ENCODE results near the gene SSTR1.

SSTR1 gene

DNA sequence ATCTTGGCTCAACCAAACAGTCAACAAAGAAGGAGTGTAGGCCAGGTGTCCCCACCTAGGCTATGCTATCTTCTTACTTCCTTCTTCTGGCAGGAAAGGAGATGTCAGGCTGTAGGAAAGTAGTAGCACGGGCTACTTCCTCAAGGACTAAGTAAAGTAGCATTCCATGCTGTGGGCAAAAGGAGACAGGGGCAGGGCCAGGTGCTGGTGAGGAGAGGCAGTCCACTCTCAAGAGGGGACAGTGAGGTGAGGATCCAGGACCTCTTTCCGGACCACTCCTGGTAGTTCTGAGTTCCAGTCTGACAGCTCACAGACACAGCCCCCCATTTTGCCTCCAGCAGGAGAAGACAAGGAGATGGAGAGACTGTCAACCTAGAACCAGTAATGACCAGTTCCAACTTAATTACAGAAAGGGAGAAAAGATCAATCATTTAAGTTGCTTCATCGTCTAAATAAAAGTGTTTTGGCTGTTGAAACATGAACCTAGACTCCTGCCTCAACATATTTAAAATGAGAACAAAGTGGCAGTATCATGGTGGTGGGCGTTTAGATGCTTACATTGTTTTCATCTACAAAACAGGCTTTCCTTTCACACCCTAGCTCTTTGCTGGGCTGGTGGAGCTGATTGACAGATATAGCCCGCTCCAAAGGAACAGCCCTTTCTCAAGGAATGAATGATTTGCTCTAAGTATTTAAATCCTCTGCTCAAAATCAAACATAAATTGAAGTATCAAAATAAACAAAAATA is 5.1 kb upstream of the SSTR1 start:
- DNase-seq (ENCODE audit: low spot score): no peak

DNA sequence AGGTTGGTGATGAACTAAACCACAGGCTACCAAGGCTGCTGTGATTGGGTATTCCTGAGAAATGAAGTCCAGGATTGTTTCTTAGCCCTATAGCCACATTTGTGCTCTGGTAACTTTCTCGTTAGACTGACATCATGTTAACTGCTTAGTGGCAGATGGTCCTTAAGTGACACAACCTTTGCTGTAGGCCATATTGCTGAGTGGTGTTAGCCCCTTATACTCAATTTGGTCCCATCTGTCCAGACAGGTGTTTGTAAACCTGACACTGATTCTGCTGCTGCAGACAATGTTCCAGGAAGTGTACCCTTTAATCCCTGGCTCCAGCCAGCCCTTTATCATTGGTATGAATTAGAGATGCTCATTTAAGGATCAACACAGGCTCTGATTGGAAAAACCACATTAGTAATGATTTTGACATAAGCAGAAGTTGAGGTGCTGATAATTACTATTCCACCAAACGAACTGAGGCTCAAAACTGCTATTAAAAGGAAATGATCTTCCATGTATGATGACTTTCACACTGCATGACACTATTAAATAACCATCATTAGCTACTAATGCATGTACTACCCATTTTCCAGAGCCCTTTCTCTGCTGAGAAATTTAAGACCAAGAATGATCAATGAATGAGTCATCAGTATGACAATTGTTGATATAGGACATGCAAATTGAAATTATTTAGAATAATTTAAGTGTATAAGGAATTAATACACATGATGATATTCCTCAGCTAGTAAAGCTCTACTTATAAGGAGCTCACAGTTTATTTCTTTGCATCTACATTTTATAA is 3.6 kb upstream of the SSTR1 start:
- no peak for DNase-seq (ENCODE audit: low spot score)

DNA sequence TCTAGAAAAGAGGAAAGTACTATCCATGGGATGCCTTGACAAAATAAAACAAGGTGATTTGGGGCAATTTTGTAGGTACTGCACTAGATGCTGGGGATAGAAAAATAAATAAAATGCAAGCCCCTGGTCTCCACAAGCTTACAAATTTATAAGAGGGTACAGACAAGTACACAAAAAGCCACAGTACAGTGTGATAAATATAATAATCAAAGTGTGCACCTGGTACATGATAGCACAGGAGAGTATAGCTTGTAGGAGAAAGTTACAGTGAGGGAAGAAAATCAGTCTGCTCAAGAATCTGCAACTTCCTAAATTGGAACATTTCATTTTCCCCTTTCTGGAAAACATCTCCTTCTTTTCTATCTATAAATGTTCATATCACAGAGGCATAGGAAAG is 3.0 kb upstream of the SSTR1 start:
- no peak for DNase-seq (ENCODE audit: low spot score)

DNA sequence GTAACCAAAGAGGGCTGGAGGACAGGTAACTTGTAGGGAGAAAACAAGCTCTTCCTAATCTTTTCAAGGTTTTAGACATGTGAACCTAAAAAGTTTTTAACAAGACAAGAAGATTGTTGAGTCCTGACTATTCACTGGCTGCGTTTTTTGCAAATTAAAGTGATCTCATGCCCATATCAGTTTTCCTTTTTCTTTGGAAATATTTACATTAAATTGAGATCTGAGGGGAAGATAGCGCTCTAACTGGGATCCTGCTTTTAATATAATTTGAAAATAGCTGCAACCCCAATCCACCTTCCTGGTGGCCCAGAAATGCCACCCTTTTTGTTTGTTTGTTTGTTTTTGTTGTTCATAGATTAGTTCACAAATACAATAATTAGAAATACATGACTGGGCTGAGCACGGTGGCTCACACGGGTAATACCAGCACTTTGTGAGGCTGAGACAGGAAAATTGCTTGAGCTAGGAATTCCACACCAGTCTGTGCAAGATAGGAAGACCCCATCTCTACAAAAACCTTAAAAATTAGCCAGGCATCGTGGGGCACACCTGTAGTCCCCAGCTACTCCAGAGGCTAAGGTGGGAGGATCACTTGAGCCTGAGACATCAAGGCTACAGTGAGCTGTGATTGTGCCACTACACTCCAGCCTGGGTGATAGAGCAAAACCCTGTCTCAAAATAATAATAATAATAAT is 2.4 kb upstream of the SSTR1 start:
- DNase-seq (ENCODE audit: low spot score): no peak

DNA sequence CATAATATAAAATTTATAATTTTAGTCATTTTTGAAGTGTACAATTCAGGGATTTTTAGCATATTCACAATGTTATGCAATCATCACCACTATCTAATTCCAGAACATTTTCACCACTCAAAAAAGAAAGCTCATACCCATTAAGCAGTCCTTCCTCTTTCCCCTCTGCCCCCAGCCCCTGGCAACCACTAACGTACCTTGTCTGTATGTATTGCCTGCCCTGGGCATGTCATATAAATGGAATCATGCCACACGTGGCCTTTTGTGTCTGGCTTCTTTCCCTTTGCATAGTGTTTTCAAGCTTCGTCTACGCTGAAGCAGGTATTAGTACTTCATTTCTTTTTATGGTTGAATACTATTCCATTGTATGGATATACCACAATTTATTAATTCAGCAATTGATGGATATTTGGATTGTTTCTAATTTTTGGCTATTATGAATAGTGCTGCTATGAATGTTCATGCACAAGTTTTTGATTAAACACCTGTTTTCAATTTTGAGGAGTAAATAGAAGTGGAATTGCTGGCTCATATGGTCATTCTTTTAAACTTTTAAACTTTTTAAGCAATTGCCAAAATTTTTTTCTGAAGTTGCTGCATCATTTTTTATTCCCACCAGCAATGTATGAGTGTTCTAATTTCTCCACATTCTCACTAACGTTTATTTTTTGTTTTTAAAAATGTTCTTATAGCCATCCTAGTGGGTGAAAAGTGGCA is 1.6 kb upstream of the SSTR1 start:
- no peak for DNase-seq (ENCODE audit: low spot score)

DNA sequence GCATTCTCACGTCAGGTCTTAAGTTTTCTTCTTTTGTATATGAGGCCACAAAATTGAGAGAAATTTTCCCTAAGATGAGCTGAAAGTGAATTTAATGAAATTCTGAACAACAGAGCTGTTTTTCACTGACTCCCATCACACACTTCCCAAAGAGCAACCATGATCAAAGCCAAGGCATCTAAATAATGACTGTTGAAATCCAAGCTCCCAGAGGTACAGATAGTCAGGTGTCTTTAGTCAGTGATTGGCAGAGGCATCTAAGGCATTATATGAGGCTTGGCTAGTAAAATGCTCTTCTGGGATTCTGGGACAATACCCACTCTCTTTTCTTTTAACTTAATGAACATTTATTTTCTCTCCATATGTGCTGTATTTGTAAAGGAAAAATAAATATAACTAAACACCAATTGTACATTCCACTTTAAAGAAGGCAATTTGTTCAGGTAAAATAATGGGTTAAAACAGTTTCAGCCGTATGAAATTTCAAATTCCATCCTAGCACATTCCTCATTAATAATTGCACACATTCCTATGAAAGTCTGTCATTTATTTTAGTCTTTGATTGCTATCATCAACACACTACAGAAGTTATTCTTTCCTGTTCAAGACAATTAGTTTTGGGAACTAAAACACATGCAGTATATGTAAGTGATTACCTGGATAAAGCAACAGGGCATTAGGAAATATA is 871 bp upstream of the SSTR1 start:
- DNase-seq (ENCODE audit: low spot score): peak; percentile 20

DNA sequence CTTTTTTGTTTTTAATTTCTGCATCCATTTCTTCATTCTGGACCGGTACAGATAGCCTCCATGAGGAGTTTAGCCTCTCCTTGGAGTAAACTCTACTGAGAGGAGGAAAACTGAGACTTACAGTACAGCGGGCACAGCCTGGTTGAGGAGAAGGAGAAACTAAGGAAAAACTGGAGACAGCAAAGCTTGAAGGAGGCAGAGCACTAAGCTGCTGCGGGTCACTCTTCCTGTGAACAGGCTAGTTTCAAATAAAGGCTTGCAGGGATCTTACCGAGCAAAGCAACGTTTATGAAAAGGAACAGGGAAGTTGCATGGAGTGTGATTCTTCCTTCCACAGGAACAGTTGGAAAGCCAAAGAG is 348 bp upstream of the SSTR1 start:
- DNase-seq (ENCODE audit: low spot score): no peak

DNA sequence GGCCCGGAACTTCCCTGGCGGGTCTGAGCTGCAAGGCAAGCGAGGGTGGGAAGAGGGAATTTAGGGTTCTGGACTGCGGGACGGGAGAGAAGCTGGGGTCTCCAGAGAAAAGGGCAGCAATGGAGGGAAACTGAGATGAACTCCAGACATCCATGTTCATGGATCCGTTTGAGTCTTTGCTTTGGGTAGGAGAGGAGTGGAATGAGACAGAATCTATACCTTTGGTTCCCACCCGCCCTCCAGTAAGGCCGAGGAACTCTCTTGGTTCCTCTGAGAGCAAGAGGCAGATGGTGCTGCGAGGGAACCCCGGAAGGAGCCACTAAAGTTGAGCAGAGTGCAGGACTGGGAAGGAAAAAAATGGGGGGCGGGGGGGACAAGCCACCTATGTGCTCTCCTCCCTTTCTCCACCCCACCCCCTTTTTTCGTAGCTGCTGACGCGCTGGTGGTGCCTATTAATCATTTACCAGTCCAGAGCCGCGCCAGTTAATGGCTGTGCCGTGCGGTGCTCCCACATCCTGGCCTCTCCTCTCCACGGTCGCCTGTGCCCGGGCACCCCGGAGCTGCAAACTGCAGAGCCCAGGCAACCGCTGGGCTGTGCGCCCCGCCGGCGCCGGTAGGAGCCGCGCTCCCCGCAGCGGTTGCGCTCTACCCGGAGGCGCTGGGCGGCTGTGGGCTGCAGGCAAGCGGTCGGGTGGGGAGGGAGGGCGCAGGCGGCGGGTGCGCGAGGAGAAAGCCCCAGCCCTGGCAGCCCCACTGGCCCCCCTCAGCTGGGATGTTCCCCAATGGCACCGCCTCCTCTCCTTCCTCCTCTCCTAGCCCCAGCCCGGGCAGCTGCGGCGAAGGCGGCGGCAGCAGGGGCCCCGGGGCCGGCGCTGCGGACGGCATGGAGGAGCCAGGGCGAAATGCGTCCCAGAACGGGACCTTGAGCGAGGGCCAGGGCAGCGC is 1.2 kb downstream of the SSTR1 start:
- DNase-seq (ENCODE audit: low spot score): peak; percentile 83

DNA sequence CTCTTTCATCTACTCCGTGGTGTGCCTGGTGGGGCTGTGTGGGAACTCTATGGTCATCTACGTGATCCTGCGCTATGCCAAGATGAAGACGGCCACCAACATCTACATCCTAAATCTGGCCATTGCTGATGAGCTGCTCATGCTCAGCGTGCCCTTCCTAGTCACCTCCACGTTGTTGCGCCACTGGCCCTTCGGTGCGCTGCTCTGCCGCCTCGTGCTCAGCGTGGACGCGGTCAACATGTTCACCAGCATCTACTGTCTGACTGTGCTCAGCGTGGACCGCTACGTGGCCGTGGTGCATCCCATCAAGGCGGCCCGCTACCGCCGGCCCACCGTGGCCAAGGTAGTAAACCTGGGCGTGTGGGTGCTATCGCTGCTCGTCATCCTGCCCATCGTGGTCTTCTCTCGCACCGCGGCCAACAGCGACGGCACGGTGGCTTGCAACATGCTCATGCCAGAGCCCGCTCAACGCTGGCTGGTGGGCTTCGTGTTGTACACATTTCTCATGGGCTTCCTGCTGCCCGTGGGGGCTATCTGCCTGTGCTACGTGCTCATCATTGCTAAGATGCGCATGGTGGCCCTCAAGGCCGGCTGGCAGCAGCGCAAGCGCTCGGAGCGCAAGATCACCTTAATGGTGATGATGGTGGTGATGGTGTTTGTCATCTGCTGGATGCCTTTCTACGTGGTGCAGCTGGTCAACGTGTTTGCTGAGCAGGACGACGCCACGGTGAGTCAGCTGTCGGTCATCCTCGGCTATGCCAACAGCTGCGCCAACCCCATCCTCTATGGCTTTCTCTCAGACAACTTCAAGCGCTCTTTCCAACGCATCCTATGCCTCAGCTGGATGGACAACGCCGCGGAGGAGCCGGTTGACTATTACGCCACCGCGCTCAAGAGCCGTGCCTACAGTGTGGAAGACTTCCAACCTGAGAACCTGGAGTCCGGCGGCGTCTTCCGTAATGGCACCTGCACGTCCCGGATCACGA is 2.2 kb downstream of the SSTR1 start:
- DNase-seq (ENCODE audit: low spot score): peak; percentile 70

DNA sequence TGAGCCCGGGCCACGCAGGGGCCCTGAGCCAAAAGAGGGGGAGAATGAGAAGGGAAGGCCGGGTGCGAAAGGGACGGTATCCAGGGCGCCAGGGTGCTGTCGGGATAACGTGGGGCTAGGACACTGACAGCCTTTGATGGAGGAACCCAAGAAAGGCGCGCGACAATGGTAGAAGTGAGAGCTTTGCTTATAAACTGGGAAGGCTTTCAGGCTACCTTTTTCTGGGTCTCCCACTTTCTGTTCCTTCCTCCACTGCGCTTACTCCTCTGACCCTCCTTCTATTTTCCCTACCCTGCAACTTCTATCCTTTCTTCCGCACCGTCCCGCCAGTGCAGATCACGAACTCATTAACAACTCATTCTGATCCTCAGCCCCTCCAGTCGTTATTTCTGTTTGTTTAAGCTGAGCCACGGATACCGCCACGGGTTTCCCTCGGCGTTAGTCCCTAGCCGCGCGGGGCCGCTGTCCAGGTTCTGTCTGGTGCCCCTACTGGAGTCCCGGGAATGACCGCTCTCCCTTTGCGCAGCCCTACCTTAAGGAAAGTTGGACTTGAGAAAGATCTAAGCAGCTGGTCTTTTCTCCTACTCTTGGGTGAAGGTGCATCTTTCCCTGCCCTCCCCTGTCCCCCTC is 3.0 kb downstream of the SSTR1 start:
- DNase-seq (ENCODE audit: low spot score): peak; percentile 82

DNA sequence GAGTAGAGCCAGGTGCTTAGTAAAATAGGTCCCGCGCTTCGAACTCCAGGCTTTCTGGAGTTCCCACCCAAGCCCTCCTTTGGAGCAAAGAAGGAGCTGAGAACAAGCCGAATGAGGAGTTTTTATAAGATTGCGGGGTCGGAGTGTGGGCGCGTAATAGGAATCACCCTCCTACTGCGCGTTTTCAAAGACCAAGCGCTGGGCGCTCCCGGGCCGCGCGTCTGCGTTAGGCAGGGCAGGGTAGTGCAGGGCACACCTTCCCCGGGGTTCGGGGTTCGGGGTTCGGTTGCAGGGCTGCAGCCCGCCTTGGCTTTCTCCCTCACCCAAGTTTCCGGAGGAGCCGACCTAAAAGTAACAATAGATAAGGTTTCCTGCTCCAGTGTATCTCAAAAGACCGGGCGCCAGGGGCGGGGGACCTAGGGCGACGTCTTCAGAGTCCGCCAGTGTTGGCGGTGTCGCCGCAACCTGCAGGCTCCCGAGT is 3.6 kb downstream of the SSTR1 start:
- DNase-seq (ENCODE audit: low spot score): peak; percentile 20

DNA sequence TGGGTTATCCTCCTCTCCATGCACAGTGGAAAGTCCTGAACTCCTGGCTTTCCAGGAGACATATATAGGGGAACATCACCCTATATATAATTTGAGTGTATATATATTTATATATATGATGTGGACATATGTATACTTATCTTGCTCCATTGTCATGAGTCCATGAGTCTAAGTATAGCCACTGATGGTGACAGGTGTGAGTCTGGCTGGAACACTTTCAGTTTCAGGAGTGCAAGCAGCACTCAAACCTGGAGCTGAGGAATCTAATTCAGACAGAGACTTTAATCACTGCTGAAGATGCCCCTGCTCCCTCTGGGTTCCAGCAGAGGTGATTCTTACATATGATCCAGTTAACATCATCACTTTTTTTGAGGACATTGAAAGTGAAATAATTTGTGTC is 4.4 kb downstream of the SSTR1 start:
- no peak for DNase-seq (ENCODE audit: low spot score)

DNA sequence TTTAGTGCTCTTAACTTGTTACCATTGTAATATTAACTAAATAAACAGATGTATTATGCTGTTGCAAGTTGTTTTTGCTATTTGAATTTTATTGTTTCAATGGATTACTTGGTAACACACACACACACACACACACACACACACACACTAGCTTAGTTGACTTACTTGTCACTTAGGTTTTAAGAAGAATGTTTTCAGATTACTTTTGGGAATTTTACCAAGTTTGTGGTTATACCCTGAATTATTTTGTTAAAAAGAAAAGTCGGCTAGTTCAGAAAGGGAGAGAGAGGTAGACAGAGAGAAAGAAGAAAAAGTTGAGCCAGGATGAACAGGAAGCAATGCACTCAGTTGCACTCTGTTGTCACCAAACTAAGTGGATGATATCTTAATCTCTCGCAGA is 5.3 kb downstream of the SSTR1 start:
- DNase-seq (ENCODE audit: low spot score): no peak

DNA sequence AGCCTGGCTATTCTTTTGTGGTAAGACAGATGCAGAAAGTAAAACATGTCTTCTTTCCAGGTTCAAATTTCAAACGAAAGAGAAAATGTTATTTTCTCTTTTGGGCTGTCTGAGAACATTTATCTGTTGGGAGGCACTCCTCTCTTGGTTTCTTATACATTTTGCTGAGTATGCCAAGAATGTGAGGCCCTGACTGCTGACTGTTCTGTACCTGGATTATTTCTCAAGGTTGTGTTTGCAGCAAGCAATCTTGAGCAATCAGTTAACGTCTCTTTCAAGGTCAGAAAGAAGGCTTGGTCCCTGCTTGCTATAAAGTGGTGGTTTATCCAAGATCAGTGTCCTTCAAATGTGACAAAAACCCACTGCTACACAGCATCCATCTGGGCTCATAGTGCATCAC is 9.8 kb downstream of the SSTR1 start:
- DNase-seq (ENCODE audit: low spot score): no peak

DNA sequence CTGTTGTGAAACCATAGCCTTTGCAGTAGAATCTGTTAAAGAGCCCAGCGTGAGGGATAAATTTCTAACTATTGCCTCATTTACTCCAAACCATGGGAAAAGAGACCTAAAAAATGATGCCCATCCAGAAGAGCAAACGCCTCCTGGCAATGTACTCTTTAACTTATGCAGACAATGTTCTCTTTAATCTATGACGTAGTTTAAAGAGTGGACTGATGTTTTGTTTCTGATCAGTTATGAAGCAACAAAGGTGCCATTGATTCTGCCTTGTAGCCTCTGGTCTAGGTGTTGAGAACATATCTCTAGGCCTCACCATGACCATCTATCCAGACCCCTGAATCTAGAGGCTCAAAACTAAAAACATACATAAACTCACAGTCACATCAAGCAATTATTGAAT is 13.4 kb downstream of the SSTR1 start:
- no peak for DNase-seq (ENCODE audit: low spot score)

DNA sequence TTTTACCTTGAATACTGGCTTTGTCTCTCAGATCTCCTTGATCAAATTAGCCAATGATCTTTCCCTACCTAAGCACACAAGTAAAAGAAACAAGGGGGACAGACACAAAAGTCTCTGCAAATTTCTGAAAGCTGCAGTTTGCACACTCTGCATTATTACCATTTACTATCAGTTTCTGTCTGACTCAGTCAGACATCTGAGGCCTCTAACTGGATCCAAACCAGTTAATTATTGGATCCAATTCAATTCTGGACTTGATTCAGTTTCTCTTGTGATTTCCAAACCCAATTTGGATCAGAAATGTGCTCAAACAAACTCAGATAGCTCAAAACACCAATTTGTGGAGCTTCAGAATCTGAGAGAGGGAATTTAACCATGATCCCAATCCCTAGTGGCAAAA is 16.6 kb downstream of the SSTR1 start:
- no peak for DNase-seq (ENCODE audit: low spot score)

DNA sequence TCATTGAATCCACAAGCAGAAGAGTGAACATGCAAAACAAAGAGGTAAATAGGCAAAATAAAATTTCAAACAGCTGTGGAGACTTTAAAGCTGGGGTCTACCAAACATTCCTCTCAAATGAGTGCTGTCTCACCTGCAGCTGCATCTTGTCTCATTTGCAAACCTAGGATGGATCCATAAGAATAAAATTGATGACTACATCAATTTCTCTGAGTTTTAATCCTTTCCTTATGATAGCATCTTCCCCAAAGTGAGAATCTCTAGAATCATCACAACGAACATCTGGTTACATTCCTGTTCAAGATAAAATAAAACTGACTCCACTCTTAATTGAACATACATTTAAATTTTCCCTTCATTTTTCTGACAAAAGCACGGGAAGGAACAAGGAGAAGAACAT is 18.2 kb downstream of the SSTR1 start:
- no peak for DNase-seq (ENCODE audit: low spot score)

DNA sequence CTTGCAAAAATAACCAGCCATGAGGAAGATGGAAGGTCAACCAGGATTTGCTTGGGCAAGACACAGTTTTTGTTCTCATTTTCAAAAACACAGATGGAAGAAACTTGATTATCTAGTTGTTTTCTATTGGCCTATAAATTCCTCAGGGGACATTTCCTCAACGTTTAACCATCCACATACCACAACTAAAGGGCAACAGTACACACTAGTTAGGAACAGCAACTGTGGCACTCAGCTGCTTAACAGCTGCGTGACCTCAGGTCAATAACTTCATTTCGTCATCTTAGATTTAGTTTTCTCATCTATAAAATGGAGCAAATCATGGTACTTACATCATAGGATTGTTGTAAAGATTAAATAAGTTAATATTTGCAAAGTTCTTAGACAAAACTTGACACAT is 18.7 kb downstream of the SSTR1 start:
- DNase-seq (ENCODE audit: low spot score): no peak

DNA sequence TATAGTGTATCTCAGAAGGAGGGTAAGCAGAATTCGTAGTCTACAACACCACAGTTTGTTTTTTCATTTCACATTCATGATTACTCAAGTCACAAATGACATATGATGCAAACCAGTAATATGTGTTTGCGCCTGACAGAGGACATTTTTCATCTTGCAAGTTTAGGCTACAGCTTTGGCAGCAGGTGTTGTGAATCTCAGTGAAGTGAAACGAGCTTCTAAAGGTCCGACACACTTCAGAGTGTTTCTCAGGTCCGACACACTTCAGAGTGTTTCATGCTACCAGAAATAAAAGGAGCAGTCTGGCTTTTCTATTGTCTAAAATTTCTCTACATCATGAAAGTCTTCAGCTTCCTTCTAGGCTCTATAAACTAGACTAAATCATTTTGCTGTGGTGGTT is 25.5 kb downstream of the SSTR1 start:
- no peak for DNase-seq (ENCODE audit: low spot score)

Measured in GM03348 (cell line).